Activated T-helper 1 cell treated with Interleukin-2 at 50 U/mL for 16 hours (primary cell): ENCODE results near the gene FBN1.

Source experiments
- DNase-seq: peaks from one replicate; pipeline ENCODE4 v3.0.0-alpha.2; 2020; ENCODE audit warnings: low read depth

Gene FBN1

GRCh38 chr15:48396020-48396419 lies 249.5 kb downstream of the FBN1 start:
- no peak for DNase-seq

GRCh38 chr15:48395521-48396011 lies 249.9 kb downstream of the FBN1 start:
- no peak for DNase-seq

- DNase-seq: no peak
Measured at GRCh38 chr15:48394970-48395369, 250.5 kb downstream of the FBN1 start.

- no peak for DNase-seq
Measured at GRCh38 chr15:48393645-48394506, 251.6 kb downstream of the FBN1 start.

GRCh38 chr15:48392356-48392755 lies 253.2 kb downstream of the FBN1 start:
- no peak for DNase-seq

GRCh38 chr15:48391950-48392349 lies 253.6 kb downstream of the FBN1 start:
- DNase-seq: no peak

- no peak for DNase-seq
Measured at GRCh38 chr15:48389691-48390143, 255.8 kb downstream of the FBN1 start.

GRCh38 chr15:48388910-48389309 lies 256.6 kb downstream of the FBN1 start:
- DNase-seq: no peak

- no peak for DNase-seq
Measured at GRCh38 chr15:48388016-48388851, 257.3 kb downstream of the FBN1 start.

- DNase-seq: no peak
Measured at GRCh38 chr15:48385031-48385830, 260.3 kb downstream of the FBN1 start.

- no peak for DNase-seq
Measured at GRCh38 chr15:48384616-48385015, 260.9 kb downstream of the FBN1 start.

- DNase-seq: no peak
Measured at GRCh38 chr15:48383031-48383430, 262.5 kb downstream of the FBN1 start.

GRCh38 chr15:48381861-48382260 lies 263.6 kb downstream of the FBN1 start:
- no peak for DNase-seq

GRCh38 chr15:48380198-48380597 lies 265.3 kb downstream of the FBN1 start:
- no peak for DNase-seq

GRCh38 chr15:48375767-48376166 lies 269.7 kb downstream of the FBN1 start:
- DNase-seq: no peak

GRCh38 chr15:48374472-48374871 lies 271.0 kb downstream of the FBN1 start:
- no peak for DNase-seq

- DNase-seq: no peak
Measured at GRCh38 chr15:48373821-48374451, 271.6 kb downstream of the FBN1 start.

- no peak for DNase-seq
Measured at GRCh38 chr15:48371961-48372360, 273.5 kb downstream of the FBN1 start.

- DNase-seq: no peak
Measured at GRCh38 chr15:48371550-48371949, 274.0 kb downstream of the FBN1 start.

- no peak for DNase-seq
Measured at GRCh38 chr15:48370460-48370859, 275.0 kb downstream of the FBN1 start.

GRCh38 chr15:48367483-48367882 lies 278.0 kb downstream of the FBN1 start:
- no peak for DNase-seq
